Muscle of leg (tissue), 11 donors: ENCODE results near the gene FCHSD1. TPM values are rescaled to one million over a fixed set of nuclear protein-coding genes. Genes with fewer than 3 reads are reported as not detected.

Experiments used
- DNase-seq: peaks from one replicate; pipeline ENCODE4 v3.0.0; 2013
- H3K27ac ChIP-seq: one replicate; pipeline ENCODE4 v1.5.1; 2013; ENCODE audit warnings: mild to moderate bottlenecking, low read length, control low read depth
- H3K27me3 ChIP-seq: one replicate; pipeline ENCODE4 v1.6.1; 2013; ENCODE audit warnings: low read length; ENCODE audit not compliant: control insufficient read depth, insufficient read depth
- H3K36me3 ChIP-seq: one replicate; pipeline ENCODE4 v1.6.1; 2013; ENCODE audit warnings: low read length; ENCODE audit not compliant: control insufficient read depth, insufficient read depth
- H3K4me1 ChIP-seq: one replicate; pipeline ENCODE4 v1.6.1; 2013; ENCODE audit warnings: low read length; ENCODE audit not compliant: control insufficient read depth, insufficient read depth
- H3K4me3 ChIP-seq: one replicate; pipeline ENCODE4 v1.5.1; 2013; ENCODE audit warnings: low read length, control low read depth
- H3K9me3 ChIP-seq: replicated peaks from 2 replicates; pipeline ENCODE4 v1.6.1; 2013; ENCODE audit warnings: low read depth, low read length; ENCODE audit not compliant: control insufficient read depth
- WGBS: methylation state at CpG from one replicate; pipeline ENCODE4 v1.1.5; 2013; ENCODE audit warnings: missing lambda C conversion rate; ENCODE audit not compliant: insufficient coverage; 5-methylcytosine and 5-hydroxymethylcytosine counted together
- polyA plus RNA-seq, 8 donors: library from polyadenylated mRNA; unstranded; fragments of 120-200 nt; gene quantifications; one replicate each; pipeline versions ENCODE4 v1.2.1 to v1.2.3, GENCODE V29; 2013; ENCODE audit warnings: inconsistent platforms in 1 of 8, low replicate concordance in 1 of 8; ENCODE audit not compliant: insufficient read length in 8 of 8, insufficient read depth in 1 of 8
- total RNA-seq: library from RNA; stranded (reverse); fragments of 120-200 nt; gene quantifications from one replicate; pipeline ENCODE4 v1.2.4, GENCODE V29; 2013

The FCHSD1 gene
- total and polyA plus RNA-seq, 9 donors: 5.9 to 10.3 (median 7.7) TPM

DNA sequence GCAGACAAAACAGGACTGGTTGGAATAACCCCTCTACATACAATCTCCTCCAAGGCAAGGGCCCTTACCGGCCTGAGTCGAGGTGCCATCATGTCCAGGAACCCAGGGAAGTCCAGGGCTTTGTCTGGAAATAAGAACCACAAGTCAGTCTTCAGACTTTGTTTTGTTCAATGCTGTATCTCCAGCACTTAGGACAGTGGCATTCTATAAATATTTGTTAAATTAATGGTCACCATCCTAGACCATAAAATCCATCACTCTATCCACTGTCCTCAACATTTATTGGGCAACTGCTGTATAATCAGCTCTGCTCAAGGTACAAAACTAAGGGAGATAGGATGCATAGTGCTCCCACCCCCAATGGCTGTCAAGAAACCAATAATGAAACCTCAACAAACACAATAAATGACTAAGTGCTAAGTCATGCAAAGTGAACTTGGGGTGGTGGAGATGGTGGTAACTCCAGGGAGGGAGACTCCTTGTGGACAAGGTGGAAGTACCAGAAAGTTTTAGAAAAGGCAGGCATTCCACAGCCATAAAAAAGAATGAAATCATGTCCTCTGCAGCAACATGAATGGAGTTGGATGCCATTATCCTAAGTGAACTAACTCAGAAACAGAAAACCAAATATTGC is 9.5 kb downstream of the FCHSD1 start:
- no peak overlapping the region for H3K4me3 ChIP-seq
- peaks cover 14% of the 10 kb centered on the region for H3K4me1 ChIP-seq
- no peak for DNase-seq
- WGBS: 100% methylated on average over 2 of the region's 2 CpGs
- H3K9me3 ChIP-seq: no peaks in the 10 kb centered on the region
- H3K36me3 ChIP-seq: peaks cover 13% of the 10 kb centered on the region
- no peak overlapping the region for H3K27ac ChIP-seq
- H3K27me3 ChIP-seq: peaks cover 26% of the 10 kb centered on the region

DNA sequence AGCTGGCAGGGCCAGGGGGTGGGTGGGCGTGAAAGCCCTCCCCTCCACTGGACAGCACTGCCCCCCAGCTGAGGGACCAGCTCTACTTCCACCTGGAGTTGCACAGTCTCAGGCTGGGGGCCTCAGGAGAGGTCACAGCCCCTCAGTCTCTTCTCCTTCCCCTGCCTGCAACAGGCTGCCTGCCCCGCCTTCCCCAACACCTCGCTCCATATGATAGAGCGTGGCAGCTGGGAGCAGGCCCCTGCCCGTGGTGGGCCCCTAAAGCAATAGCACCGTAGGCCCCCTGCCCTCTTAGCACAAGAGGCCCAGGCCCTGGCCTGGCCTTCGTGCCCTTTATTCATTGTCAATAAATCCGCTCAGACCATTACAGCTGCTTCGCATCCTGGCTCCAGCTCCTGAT is 10.5 kb downstream of the FCHSD1 start:
- peaks cover 26% of the 10 kb centered on the region for H3K27me3 ChIP-seq
- H3K27ac ChIP-seq: no peak overlapping the region
- H3K4me3 ChIP-seq: no peak overlapping the region
- H3K4me1 ChIP-seq: peaks cover 19% of the 10 kb centered on the region
- H3K36me3 ChIP-seq: peaks cover 8% of the 10 kb centered on the region
- H3K9me3 ChIP-seq: no peaks in the 10 kb centered on the region
- WGBS: 59% methylated on average over 7 of the region's 9 CpGs
- no peak for DNase-seq

GRCh38 chr5:141640051-141640415 is 11.2 kb downstream of the FCHSD1 start:
- no peak for DNase-seq
- H3K27ac ChIP-seq: no peak overlapping the region
- no peak overlapping the region for H3K4me3 ChIP-seq
- H3K4me1 ChIP-seq: peaks cover 24% of the 10 kb centered on the region
- H3K36me3 ChIP-seq: peaks cover 8% of the 10 kb centered on the region
- no peaks in the 10 kb centered on the region for H3K9me3 ChIP-seq
- 74% methylated on average over 2 of the region's 3 CpGs for WGBS
- H3K27me3 ChIP-seq: peaks cover 26% of the 10 kb centered on the region

DNA sequence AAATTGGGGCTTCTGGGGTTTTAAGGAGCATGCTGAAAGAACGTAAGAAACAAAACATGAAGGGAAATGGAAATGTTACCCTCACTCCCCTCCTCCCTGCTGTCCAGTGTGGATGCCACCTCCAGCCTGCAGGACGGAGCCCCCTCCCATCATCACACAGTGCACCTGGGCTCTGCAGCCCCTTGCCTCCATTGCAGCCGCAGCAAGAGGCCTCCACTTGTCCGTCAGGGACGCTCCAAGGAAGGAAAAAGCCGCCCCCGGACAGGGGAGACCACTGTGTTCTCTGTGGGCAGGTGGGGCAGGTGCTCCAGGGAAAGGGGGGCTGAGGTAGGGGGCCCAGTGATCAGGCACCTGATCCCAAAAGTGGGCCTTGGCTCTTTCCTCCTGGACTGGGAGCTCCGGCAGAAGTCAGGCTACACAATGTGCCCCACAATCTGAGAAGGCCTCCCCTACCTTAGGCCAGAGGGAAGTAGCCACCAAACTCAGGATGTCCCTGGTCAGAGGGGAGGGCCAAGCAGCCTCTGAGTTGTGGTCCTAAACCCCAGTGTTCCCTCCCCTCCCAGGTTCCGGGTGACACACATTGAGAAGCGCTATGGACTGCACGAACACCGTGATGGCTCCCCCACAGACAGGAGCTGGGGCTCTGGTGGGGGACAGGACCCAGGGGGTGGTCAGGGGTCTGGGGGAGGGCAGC is 11.7 kb downstream of the FCHSD1 start:
- Histone ChIP-seq H3K9me3 (no peaks in the 10 kb centered on the region), H3K36me3 (peaks cover 9% of the 10 kb centered on the region), H3K27ac (no peak overlapping the region), H3K27me3 (peaks cover 26% of the 10 kb centered on the region), H3K4me1 (peaks cover 26% of the 10 kb centered on the region), H3K4me3 (no peak overlapping the region)
- no peak for DNase-seq
- 84% methylated on average over 4 of the region's 12 CpGs for WGBS

GRCh38 chr5:141638771-141639170 is 12.4 kb downstream of the FCHSD1 start:
- Histone ChIP-seq H3K27ac (no peak overlapping the region), H3K4me1 (peaks cover 26% of the 10 kb centered on the region), H3K27me3 (peaks cover 26% of the 10 kb centered on the region), H3K9me3 (no peaks in the 10 kb centered on the region), H3K4me3 (no peak overlapping the region), H3K36me3 (peaks cover 7% of the 10 kb centered on the region)
- no peak for DNase-seq
- WGBS: no CpG with 5 or more reads among the region's 2 CpGs

- Histone ChIP-seq H3K27ac (no peak overlapping the region), H3K27me3 (peaks cover 26% of the 10 kb centered on the region), H3K9me3 (no peaks in the 10 kb centered on the region), H3K4me3 (peak overlapping the region; percentile 99), H3K36me3 (peaks cover 7% of the 10 kb centered on the region), H3K4me1 (peaks cover 26% of the 10 kb centered on the region)
- DNase-seq: peak; percentile 68
- 3% methylated on average over 31 of the region's 40 CpGs for WGBS
Observed at GRCh38 chr5:141637767-141638419, 13.3 kb downstream of the FCHSD1 start.

GRCh38 chr5:141637123-141637766 is 14.0 kb downstream of the FCHSD1 start:
- Histone ChIP-seq H3K36me3 (peaks cover 13% of the 10 kb centered on the region), H3K27me3 (peaks cover 26% of the 10 kb centered on the region), H3K4me1 (peaks cover 26% of the 10 kb centered on the region), H3K9me3 (no peaks in the 10 kb centered on the region), H3K4me3 (peak overlapping the region; percentile 99), H3K27ac (peak overlapping the region; percentile 51)
- DNase-seq: no peak
- 1% methylated on average over 54 of the region's 63 CpGs for WGBS

DNA sequence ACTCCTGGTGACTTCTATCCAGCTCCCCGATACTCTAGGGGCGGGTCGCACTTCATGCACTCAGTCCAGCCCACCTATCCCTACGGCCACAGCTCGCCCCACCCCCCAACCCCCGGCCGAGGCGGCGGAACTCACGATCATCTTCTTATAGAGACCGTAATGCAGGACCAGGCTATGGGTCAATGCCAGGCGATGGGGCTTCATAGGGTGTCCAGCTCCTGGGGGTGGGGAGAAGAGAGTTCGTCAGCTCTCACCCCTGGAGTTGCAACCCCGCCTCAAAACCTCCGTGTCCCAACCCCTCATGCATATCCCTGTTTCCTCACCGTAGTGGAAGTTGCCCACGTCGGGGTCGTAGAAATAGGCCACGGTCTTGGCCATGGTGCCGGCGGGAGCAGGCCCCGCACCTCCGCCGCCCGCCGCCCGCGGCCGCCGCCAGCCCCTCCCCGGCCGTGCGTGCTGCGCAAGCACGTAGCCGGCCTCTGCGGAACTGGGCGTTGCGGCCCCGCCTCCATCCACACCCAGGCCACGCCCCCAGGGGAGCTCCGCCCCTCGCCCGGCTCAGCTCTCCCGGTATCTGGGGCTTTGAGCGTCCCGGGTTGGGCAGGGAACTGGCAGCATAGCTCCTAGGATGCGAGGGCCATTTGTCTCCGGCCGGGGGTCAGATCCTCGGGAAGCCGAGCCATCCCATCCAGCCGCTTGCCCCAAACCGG is 14.7 kb downstream of the FCHSD1 start, which contains the start of the genes HDAC3 and RELL2:
TSS of gene HDAC3 (minus strand) at position 437 of the 710 bp plus-strand sequence. CDS start at position 378, 59 bp downstream.
TSS of gene RELL2 (plus strand) at position 585 of the 710 bp plus-strand sequence. CDS start 1,229 bp downstream, outside the sequence.
- Histone ChIP-seq H3K4me1 (peaks cover 26% of the 10 kb centered on the region), H3K27me3 (peaks cover 26% of the 10 kb centered on the region), H3K9me3 (no peaks in the 10 kb centered on the region), H3K4me3 (peak within 1 kb of the TSS; percentile 99), H3K27ac (peak within 1 kb of the TSS; percentile 71), H3K36me3 (peaks cover 13% of the 10 kb centered on the region)
- peak; percentile 94 for DNase-seq
- under 1% methylated on average over 42 of the region's 55 CpGs for WGBS

DNA sequence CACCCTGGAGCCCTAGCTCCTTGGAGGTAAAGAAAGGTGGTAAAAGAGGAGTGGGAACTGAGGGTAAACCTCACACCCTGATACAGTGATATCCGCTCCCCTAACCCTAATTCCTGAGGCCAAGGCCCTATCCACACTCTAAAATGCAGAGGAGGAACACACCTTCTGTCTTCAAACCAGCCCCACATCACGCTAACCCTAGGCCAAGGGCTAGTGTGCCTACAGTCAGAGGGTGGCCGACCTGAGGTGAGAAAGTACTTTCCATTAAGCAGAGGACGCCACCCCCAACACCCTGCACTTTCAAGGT is 15.2 kb downstream of the FCHSD1 start:
- 7% methylated on average over 3 of the region's 4 CpGs for WGBS
- peaks cover 10% of the 10 kb centered on the region for H3K36me3 ChIP-seq
- peak overlapping the region; percentile 99 for H3K4me3 ChIP-seq
- H3K27me3 ChIP-seq: peaks cover 26% of the 10 kb centered on the region
- no peak overlapping the region for H3K27ac ChIP-seq
- DNase-seq: no peak
- H3K9me3 ChIP-seq: no peaks in the 10 kb centered on the region
- peaks cover 26% of the 10 kb centered on the region for H3K4me1 ChIP-seq
